Measurements from ENCODE around the gene CAMK2B.

Gene CAMK2B

GRCh38 chr7:44325201-44325671 is at the start of gene CAMK2B:
TSS of gene CAMK2B (minus strand) at chr7:44325594. CDS start at chr7:44325421, 173 bp downstream.
- Histone ChIP-seq H3K27me3 (ENCODE audit: insufficient read depth, low read length) (no peaks in the 10 kb centered on the region; the same call in none of the 2 replicates), H3K36me3 (ENCODE audit: insufficient read depth, low read length) (no peaks in the 10 kb centered on the region), H3F3A (ENCODE audit: insufficient read depth, low read length) (no peaks in the 10 kb centered on the region), H3K9me2 (ENCODE audit: low read depth, low read length) (no peaks in the 10 kb centered on the region), H4K20me1 (ENCODE audit: insufficient read depth, low read length) (no peaks in the 10 kb centered on the region), H3K79me2 (ENCODE audit: insufficient read depth, low read length) (no peaks in the 10 kb centered on the region), H3K27ac (ENCODE audit: low read depth, low read length, poor library complexity, severe bottlenecking) (no peak within 1 kb of the TSS), H3K9me3 (ENCODE audit: low read length) (no peaks in the 10 kb centered on the region), H2AFZ (ENCODE audit: low read length) (no peak within 1 kb of the TSS), H3K4me1 (ENCODE audit: insufficient read depth, low read length, severe bottlenecking) (no peaks in the 10 kb centered on the region), H3K9ac (ENCODE audit: low read length) (no peak within 1 kb of the TSS), H3K4me2 (ENCODE audit: low read length) (no peak within 1 kb of the TSS), H3K4me3 (ENCODE audit: low read depth, low read length, poor library complexity, severe bottlenecking) (no peak within 1 kb of the TSS)
- TF ChIP-seq EZH2 (IDR thresholded peaks at IDR 0.05; ENCODE audit: borderline replicate concordance, low read length): no peak
- TF ChIP-seq CTCF (IDR thresholded peaks at IDR 0.05; ENCODE audit: low read length): no peak

- H3K27me3 ChIP-seq (ENCODE audit: insufficient read depth, low read length): no peaks in the 10 kb centered on the region
- H3K27ac ChIP-seq (ENCODE audit: low read depth, low read length, poor library complexity, severe bottlenecking): no peak overlapping the region
- TF ChIP-seq EZH2 (IDR thresholded peaks at IDR 0.05; ENCODE audit: borderline replicate concordance, low read length) (no peak), CTCF (IDR thresholded peaks at IDR 0.05; ENCODE audit: low read length) (no peak)
- no peak overlapping the region for H2AFZ ChIP-seq (ENCODE audit: low read length)
- no peaks in the 10 kb centered on the region for H3K9me3 ChIP-seq (ENCODE audit: low read length)
- H3K79me2 ChIP-seq (ENCODE audit: insufficient read depth, low read length): no peaks in the 10 kb centered on the region
- H3K36me3 ChIP-seq (ENCODE audit: insufficient read depth, low read length): no peaks in the 10 kb centered on the region
- peaks cover 11% of the 10 kb centered on the region for H3K4me1 ChIP-seq (ENCODE audit: insufficient read depth, low read length, severe bottlenecking)
- H3K4me3 ChIP-seq (ENCODE audit: low read depth, low read length, poor library complexity, severe bottlenecking): no peak overlapping the region
- H3K9ac ChIP-seq (ENCODE audit: low read length): no peak overlapping the region
- H3K9me2 ChIP-seq (ENCODE audit: low read depth, low read length): no peaks in the 10 kb centered on the region
- no peaks in the 10 kb centered on the region for H4K20me1 ChIP-seq (ENCODE audit: insufficient read depth, low read length)
- no peaks in the 10 kb centered on the region for H3F3A ChIP-seq (ENCODE audit: insufficient read depth, low read length)
- no peak overlapping the region for H3K4me2 ChIP-seq (ENCODE audit: low read length)
These were observed 48.8 kb upstream of the CAMK2B start for GRCh38 chr7:44374007-44374763.

GRCh38 chr7:44373418-44373740 is 48.0 kb upstream of the CAMK2B start:
- Histone ChIP-seq H3K36me3 (ENCODE audit: insufficient read depth, low read length) (no peaks in the 10 kb centered on the region), H3K9me2 (ENCODE audit: low read depth, low read length) (no peaks in the 10 kb centered on the region), H3K4me2 (ENCODE audit: low read length) (no peak overlapping the region), H3K79me2 (ENCODE audit: insufficient read depth, low read length) (no peaks in the 10 kb centered on the region), H3F3A (ENCODE audit: insufficient read depth, low read length) (no peaks in the 10 kb centered on the region), H3K4me1 (ENCODE audit: insufficient read depth, low read length, severe bottlenecking) (peaks cover 9% of the 10 kb centered on the region), H3K9ac (ENCODE audit: low read length) (no peak overlapping the region), H3K27ac (ENCODE audit: low read depth, low read length, poor library complexity, severe bottlenecking) (no peak overlapping the region), H2AFZ (ENCODE audit: low read length) (no peak overlapping the region), H3K4me3 (ENCODE audit: low read depth, low read length, poor library complexity, severe bottlenecking) (no peak overlapping the region), H3K9me3 (ENCODE audit: low read length) (no peaks in the 10 kb centered on the region), H3K27me3 (ENCODE audit: insufficient read depth, low read length) (no peaks in the 10 kb centered on the region), H4K20me1 (ENCODE audit: insufficient read depth, low read length) (no peaks in the 10 kb centered on the region)
- TF ChIP-seq EZH2 (IDR thresholded peaks at IDR 0.05; ENCODE audit: borderline replicate concordance, low read length) (no peak), CTCF (IDR thresholded peaks at IDR 0.05; ENCODE audit: low read length) (no peak)
